Measurements from ENCODE around the gene TCN2. TPM values are rescaled to one million over a fixed set of nuclear protein-coding genes. Genes with fewer than 3 reads are reported as not detected.

The TCN2 gene
- polyA plus RNA-seq, 3 donors = 5.4 to 38.3 (median 29.2) TPM

GRCh38 chr22:30634471-30635233 is 27.7 kb downstream of the TCN2 start:
- 4 to 11% (median 9%) methylated on average over 29 of the region's 29 CpGs for WGBS, 3 donors
- H3K27ac ChIP-seq (ENCODE audit: low read depth, low read length) = peak overlapping the region; percentile 91

- 1% methylated on average over 66 to 75 of the region's 75 CpGs for WGBS, 3 donors
Observed at GRCh38 chr22:30635273-30636225, 28.6 kb downstream of the TCN2 start, which contains the start of gene SLC35E4. TSS of gene SLC35E4 (plus strand) at chr22:30635781. CDS start at chr22:30636451, 670 bp downstream.

DNA sequence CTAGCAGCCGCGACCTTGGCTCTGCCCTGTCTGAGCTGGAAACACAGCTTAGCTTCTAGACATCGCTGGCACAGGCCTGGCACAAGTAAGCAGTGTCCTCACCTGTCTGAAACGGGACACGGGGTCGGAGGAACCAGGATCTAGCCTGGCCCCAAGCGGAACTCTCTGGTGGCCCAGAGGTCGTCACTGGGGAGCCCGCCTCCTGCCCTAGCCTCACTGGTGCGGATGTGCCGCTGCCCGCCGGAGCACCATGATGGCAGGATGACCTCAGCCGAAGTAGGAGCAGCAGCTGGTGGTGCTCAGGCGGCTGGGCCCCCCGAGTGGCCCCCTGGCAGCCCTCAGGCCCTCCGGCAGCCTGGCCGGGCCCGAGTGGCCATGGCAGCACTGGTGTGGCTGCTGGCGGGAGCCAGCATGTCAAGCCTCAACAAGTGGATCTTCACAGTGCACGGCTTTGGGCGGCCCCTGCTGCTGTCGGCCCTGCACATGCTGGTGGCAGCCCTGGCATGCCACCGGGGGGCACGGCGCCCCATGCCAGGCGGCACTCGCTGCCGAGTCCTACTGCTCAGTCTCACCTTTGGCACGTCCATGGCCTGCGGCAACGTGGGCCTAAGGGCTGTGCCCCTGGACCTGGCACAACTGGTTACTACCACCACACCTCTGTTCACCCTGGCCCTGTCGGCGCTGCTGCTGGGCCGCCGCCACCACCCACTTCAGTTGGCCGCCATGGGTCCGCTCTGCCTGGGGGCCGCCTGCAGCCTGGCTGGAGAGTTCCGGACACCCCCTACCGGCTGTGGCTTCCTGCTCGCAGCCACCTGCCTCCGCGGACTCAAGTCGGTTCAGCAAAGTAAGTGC is 29.5 kb downstream of the TCN2 start:
- no peak overlapping the region for H3K27ac ChIP-seq (ENCODE audit: low read depth, low read length)
- WGBS, 3 donors = 54 to 58% (median 56%) methylated on average over 43 to 45 of the region's 45 CpGs

More at GRCh38 chr22:30635273-30636225, 28.6 kb downstream of the TCN2 start, which contains the start of gene SLC35E4:
- peak within 1 kb of the TSS; percentile 91 for H3K27ac ChIP-seq (ENCODE audit: low read depth, low read length)

DNA sequence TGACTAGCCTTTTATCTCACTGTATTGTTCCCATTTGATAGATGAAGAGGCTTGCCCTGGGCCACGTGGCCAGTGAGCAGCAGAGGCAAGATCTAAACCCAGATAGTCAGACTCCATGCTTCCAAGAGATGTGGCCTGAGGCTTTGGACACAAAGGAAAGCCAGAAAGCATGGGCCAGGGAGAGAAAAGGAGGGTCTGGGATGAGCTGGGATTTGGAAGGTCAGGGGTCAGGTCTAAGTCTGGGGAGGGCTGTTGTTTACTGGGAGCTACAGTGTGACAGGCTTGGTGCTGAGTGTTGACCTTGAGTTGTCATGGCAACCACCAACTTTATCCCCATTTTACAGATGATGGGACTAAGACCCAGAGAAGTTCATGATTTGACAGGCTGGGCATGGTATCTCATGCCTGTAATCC is 30.7 kb downstream of the TCN2 start:
- 62 to 97% (median 68%) methylated on average over 1 of the region's 1 CpG for WGBS, 3 donors
- H3K27ac ChIP-seq (ENCODE audit: low read depth, low read length) = no peak overlapping the region

GRCh38 chr22:30640361-30640760 is 33.4 kb downstream of the TCN2 start:
- WGBS, 3 donors = 97 to 99% (median 98%) methylated on average over 4 of the region's 4 CpGs
- no peak overlapping the region for H3K27ac ChIP-seq (ENCODE audit: low read depth, low read length)

- 91 to 92% (median 92%) methylated on average over 3 to 4 of the region's 4 CpGs for WGBS, 3 donors
- H3K27ac ChIP-seq (ENCODE audit: low read depth, low read length) = no peak overlapping the region
Observed at GRCh38 chr22:30640839-30641430, 34.0 kb downstream of the TCN2 start.

DNA sequence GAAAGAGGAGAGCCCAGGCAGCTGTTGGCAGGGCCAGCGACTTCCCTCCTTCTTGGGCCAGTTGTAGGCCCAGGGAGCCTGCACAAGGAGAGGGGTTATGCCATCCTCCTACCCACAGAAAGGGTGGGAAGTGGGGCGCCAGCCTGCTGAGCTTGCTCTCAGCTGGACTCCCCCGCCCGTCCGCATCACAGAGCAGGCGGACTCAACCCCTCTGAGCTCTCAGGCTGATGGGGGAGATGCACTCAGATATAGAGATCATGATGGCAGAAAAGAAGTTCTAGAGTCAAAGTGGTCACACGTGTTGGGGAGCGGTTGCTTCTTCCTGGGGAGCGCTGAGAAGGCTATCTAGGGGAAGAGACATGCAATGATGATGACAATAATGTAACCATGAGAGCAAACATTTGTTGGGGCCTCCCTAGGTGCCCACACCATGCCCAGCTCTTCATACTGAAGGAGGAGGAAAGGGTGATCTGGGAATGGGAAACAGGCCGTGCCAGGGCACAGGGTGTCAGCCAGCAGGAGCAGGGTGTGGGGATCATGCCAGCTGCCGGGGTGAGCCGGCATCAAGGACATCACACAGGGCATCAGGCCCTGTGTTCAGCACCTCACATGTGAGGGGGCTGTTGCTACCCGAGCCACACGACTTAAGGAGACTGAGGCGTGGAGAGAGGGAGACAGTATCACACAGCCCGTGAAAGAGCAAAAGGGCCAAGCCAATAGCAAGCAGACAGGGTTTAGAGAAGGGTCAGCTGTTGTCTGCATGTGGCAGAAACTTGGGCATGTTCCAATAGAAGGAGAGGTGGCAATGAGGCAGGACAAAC is 36.3 kb downstream of the TCN2 start:
- WGBS, 3 donors = 73 to 90% (median 88%) methylated on average over 16 of the region's 16 CpGs
- no peak overlapping the region for H3K27ac ChIP-seq (ENCODE audit: low read depth, low read length)

DNA sequence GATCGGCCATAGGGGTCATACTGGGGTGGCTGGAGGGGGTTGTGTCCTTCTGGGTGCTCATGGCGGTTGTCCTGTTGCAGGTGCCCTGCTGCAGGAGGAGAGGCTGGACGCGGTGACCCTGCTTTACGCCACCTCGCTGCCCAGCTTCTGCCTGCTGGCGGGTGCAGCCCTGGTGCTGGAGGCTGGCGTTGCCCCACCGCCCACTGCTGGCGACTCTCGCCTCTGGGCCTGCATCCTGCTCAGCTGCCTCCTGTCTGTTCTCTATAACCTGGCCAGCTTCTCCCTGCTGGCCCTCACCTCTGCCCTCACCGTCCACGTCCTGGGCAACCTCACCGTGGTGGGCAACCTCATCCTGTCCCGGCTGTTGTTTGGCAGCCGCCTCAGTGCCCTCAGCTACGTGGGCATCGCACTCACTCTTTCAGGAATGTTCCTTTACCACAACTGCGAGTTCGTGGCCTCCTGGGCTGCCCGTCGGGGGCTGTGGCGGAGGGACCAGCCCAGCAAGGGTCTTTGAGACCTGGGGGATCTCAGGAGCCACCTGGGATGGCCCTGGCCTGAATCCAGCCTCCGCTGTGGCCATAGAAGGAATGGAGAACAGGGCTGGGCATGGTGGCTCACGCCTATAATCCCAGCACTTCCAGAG is 39.7 kb downstream of the TCN2 start:
- 94 to 95% (median 94%) methylated on average over 25 of the region's 25 CpGs for WGBS, 3 donors
- no peak overlapping the region for H3K27ac ChIP-seq (ENCODE audit: low read depth, low read length)

DNA sequence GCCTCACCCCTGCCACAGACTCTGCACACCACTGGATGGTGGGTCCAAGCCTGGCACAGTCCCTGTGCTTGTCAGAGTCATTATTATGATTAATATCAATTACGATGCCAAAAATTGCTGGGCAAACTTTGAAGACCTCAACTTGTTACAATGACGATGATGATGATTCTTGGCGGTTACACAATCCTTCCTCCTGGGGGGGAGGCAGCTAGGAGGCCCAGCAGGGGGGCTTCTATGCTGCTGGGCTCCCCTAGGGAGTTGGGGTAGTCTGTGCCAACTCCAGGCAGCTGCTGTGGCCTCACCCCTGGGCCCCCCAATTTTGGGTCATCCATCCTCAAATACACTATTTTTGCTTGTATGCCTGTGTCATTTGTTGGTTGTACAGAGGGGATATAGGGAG is 40.6 kb downstream of the TCN2 start:
- 69 to 81% (median 73%) methylated on average over 3 of the region's 3 CpGs for WGBS, 3 donors

DNA sequence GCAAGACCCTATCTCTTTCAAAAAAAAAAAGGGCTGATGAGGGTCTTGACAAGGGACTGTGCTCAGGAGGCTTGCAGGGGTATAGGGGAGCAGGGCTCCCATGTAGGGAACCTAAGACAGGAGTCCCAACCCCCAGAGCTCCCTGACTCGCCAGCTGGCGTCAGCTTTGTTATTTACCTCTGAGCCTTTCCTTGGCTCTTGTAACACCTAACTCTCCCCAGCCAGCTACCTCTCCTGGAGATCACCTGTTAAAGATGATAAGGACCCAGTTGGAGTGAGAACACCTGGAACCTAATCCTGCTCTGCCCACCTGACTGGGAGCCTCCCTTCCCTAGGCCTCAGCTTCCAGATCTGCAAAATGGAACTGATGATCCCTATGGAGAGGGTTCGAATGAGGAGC is 41.9 kb downstream of the TCN2 start:
- 82 to 97% (median 87%) methylated on average over 3 of the region's 3 CpGs for WGBS, 3 donors
- H3K27ac ChIP-seq (ENCODE audit: low read depth, low read length) = no peak overlapping the region

More for the DNA sequence above, 40.6 kb downstream of the TCN2 start:
- H3K27ac ChIP-seq (ENCODE audit: low read depth, low read length) = no peak overlapping the region

- WGBS, 3 donors = 28 to 66% (median 47%) methylated on average over 5 to 7 of the region's 7 CpGs
- H3K27ac ChIP-seq (ENCODE audit: low read depth, low read length) = no peak overlapping the region
Observed at GRCh38 chr22:30649430-30650007, 42.5 kb downstream of the TCN2 start.

GRCh38 chr22:30650508-30651116 is 43.6 kb downstream of the TCN2 start:
- no peak overlapping the region for H3K27ac ChIP-seq (ENCODE audit: low read depth, low read length)
- WGBS, 3 donors = 53 to 60% (median 54%) methylated on average over 5 of the region's 5 CpGs

DNA sequence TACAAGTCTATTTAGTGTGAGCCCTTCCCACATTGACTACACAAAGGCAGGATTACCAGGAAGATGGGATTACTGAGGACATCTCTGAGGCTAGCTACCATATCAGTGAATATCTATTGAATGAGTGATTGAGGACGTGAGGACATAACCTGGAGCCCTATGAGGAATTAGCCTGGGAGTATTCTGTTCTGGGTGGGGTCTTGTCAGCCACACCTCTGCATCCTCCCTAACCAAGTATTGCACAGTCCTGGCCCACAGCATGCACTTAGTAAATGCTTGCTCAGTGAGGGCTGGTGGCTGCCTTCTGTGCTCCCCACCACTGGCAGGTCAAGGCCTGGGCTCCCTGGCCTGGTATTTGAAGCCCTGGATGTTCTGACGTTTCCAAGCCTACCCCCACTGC is 45.9 kb downstream of the TCN2 start:
- H3K27ac ChIP-seq (ENCODE audit: low read depth, low read length) = no peak overlapping the region
- 81 to 95% (median 89%) methylated on average over 2 of the region's 2 CpGs for whole genome bisulfite sequencing, 3 donors

GRCh38 chr22:30654361-30654760 is 47.4 kb downstream of the TCN2 start:
- WGBS, 3 donors = 97% methylated on average over 14 of the region's 14 CpGs
- H3K27ac ChIP-seq (ENCODE audit: low read depth, low read length) = no peak overlapping the region

DNA sequence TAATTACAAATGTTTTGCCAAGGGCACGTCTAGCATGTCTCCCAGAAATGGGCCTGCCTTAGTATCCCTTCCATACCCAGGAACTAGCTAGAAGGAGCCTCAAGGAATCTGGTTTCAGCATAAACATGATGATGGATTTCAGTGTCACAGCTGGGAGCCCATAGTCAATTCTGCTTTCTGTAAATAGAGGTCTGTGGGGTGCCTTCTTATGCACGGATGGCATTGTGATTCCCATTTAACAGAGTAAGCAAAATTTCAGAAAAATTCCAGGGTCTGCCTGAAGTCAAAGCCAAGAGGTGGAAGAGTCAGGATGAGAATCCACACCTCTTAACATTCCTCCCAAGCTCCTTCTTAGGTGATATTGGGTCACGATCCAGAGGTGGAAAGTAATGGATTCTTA is 48.6 kb downstream of the TCN2 start:
- H3K27ac ChIP-seq (ENCODE audit: low read depth, low read length) = no peak overlapping the region
- WGBS, 3 donors = 78 to 83% (median 81%) methylated on average over 3 of the region's 3 CpGs

DNA sequence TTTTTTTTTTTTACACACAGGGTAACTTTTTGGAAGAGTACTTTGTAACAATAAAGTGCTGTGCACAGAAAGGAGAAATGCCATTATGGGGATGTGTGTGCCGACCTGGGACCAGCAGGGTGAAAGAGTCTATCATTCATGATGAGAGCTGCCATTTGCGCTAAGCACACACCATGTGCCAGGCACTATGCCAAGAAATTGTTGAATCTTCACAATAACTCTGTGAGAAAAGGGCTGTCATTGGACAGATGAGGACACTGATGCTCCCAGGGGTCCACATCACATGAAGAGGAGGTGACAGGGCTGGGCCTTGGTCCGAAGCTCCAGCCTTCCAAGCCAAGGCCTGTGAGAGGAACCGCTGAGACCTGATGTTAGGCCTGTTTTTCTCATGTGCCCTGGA is 55.1 kb downstream of the TCN2 start:
- 90 to 93% (median 91%) methylated on average over 4 of the region's 4 CpGs for WGBS, 3 donors
- H3K27ac ChIP-seq (ENCODE audit: low read depth, low read length) = no peak overlapping the region

Measured in adipose tissue (tissue), 3 donors.